DND-41 (cell line): ENCODE data around the gene STPG3.

Experiments used
- ATAC-seq: fragments of 200-7000 bp; cut with Tn5 transposase; 3 replicates; pipeline ENCODE4 v1.9.1; 2021; ENCODE audit warnings: low read depth; ENCODE audit not compliant: insufficient read depth
- DNase-seq: peaks from one replicate; pipeline ENCODE4 v3.0.0-alpha.2; 2020
- H2AFZ ChIP-seq: 2 replicates; pipeline ENCODE4 v1.6.0; 2012; ENCODE audit warnings: low read depth, low read length
- H3K27ac ChIP-seq: 2 replicates; pipeline ENCODE4 v1.5.1; 2012; ENCODE audit warnings: low read length, inconsistent platforms
- H3K27me3 ChIP-seq: fragments of 200-600 bp; sonication (generic); 2 replicates; pipeline ENCODE4 v1.6.0; 2012; ENCODE audit warnings: low read length, mild to moderate bottlenecking, inconsistent platforms; ENCODE audit not compliant: insufficient read depth, poor library complexity
- H3K36me3 ChIP-seq: 2 replicates; pipeline ENCODE4 v1.5.1; 2012; ENCODE audit warnings: low read length, inconsistent platforms; ENCODE audit not compliant: insufficient read depth
- H3K4me1 ChIP-seq: 2 replicates; pipeline ENCODE4 v1.5.1; 2012; ENCODE audit warnings: mild to moderate bottlenecking, low read length; ENCODE audit not compliant: insufficient read depth
- H3K4me2 ChIP-seq: 2 replicates; pipeline ENCODE4 v1.6.0; 2012; ENCODE audit warnings: mild to moderate bottlenecking, moderate library complexity, low read length, inconsistent platforms; ENCODE audit not compliant: insufficient read depth
- H3K4me3 ChIP-seq, 2 experiments: fragments of 200-600 bp in 1 of 2; shearing (Covaris generic) in 1 of 2; 2 replicates each; pipeline ENCODE4 v1.5.1; 2012 to 2016; ENCODE audit warnings: inconsistent platforms in 2 of 2, low read length in 2 of 2, mild to moderate bottlenecking in 2 of 2, low read depth in 1 of 2, moderate library complexity in 1 of 2
- H3K79me2 ChIP-seq: 2 replicates; pipeline ENCODE4 v1.6.0; 2012; ENCODE audit warnings: low read length, inconsistent platforms; ENCODE audit not compliant: insufficient read depth
- H3K9ac ChIP-seq: 2 replicates; pipeline ENCODE4 v1.6.0; 2012; ENCODE audit warnings: low read depth, mild to moderate bottlenecking, inconsistent platforms, low read length, moderate library complexity
- H3K9me3 ChIP-seq: 2 replicates; pipeline ENCODE4 v1.5.1; 2012; ENCODE audit warnings: low read length, moderate library complexity, mild to moderate bottlenecking, inconsistent platforms; ENCODE audit not compliant: insufficient read depth, severe bottlenecking
- H4K20me1 ChIP-seq: 2 replicates; pipeline ENCODE4 v1.6.0; 2012; ENCODE audit warnings: low read length; ENCODE audit not compliant: insufficient read depth
- EZH2 ChIP-seq: IDR thresholded peaks from 3 replicates; pipeline ENCODE4 v1.6.1; 2012; ENCODE audit warnings: borderline replicate concordance, low read depth, mild to moderate bottlenecking, moderate library complexity, low read length, inconsistent platforms; ENCODE audit not compliant: severe bottlenecking
- TF ChIP-seq, protein P1 (sequence below): IDR thresholded peaks from 2 replicates; pipeline ENCODE4 v1.5.1; 2012; ENCODE audit warnings: borderline replicate concordance, low read length, moderate library complexity, mild to moderate bottlenecking; ENCODE audit not compliant: poor library complexity, severe bottlenecking; ENCODE audit errors: extremely low read depth

Gene STPG3

GRCh38 chr9:137244486-137245449 lies 6.3 kb upstream of the STPG3 start:
- Histone ChIP-seq H3K36me3 (peaks cover 25% of the 10 kb centered on the region), H2AFZ (no peak overlapping the region), H3K4me3 (no peak overlapping the region), H3K27ac (no peak overlapping the region), H3K79me2 (peaks cover 21% of the 10 kb centered on the region), H3K4me2 (no peak overlapping the region), H4K20me1 (peaks cover 36% of the 10 kb centered on the region), H3K27me3 (no peaks in the 10 kb centered on the region), H3K4me1 (peaks cover 25% of the 10 kb centered on the region), H3K9ac (no peak overlapping the region), H3K9me3 (no peaks in the 10 kb centered on the region)
- TF ChIP-seq EZH2 = no peak
- TF ChIP-seq, protein P1, sequence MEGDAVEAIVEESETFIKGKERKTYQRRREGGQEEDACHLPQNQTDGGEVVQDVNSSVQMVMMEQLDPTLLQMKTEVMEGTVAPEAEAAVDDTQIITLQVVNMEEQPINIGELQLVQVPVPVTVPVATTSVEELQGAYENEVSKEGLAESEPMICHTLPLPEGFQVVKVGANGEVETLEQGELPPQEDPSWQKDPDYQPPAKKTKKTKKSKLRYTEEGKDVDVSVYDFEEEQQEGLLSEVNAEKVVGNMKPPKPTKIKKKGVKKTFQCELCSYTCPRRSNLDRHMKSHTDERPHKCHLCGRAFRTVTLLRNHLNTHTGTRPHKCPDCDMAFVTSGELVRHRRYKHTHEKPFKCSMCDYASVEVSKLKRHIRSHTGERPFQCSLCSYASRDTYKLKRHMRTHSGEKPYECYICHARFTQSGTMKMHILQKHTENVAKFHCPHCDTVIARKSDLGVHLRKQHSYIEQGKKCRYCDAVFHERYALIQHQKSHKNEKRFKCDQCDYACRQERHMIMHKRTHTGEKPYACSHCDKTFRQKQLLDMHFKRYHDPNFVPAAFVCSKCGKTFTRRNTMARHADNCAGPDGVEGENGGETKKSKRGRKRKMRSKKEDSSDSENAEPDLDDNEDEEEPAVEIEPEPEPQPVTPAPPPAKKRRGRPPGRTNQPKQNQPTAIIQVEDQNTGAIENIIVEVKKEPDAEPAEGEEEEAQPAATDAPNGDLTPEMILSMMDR = no peak
- ATAC-seq = no peak
- no peak for DNase-seq

DNA sequence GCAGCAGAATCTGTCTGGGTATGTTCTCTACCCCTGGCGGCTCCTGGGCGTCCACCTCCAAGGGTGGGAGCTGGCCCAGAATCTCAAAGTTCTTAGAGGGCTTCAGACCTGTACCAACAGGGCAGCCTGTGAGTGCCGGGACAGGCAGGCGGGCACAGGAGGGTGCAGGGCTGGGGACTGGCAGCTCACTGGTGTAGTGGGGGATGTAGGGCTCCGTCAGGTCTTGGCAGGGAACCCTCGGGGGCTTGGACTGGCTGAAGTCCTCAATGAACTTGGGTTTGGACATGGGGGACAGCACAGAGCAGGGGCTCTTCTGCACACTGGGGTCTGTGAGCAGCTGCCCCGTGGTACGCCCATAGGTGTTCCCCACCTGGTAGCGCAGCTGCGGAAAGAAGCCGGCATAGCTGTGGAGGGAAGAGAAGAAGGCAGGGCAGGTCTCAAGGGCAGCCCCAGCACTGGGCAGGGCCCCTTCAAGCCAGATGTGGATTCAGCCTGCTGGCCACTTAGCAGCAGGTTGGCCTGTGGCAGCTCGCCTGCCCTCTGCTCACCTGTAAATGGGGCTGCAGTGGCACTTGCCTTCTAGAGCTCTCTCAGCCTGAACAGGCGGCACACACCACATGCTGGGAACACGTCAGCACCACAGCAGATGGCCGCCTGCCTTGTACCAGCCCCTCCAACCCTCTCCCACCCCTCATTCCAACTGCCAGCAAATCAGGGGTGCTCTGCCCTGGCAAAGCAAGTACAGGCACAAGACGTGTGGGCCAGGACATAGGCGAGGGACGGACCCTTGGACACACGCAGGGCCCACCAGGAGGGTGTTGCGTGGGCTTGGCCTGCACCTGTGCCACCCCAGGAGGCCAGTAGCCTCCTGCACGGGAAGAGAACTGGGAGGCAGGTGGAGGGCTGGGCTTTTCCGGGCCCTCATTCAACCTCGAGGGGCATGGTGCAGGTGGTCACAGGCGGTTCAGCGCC lies 5.3 kb upstream of the STPG3 start:
- H3K4me1 ChIP-seq = peaks cover 18% of the 10 kb centered on the region
- no peak overlapping the region for H3K4me2 ChIP-seq
- no peak for TF ChIP-seq EZH2
- TF ChIP-seq, protein P1 = no peak
- ATAC-seq (no peak), DNase-seq (no peak)
- no peak overlapping the region for H2AFZ ChIP-seq
- no peak overlapping the region for H3K4me3 ChIP-seq
- H3K9me3 ChIP-seq = no peaks in the 10 kb centered on the region
- no peaks in the 10 kb centered on the region for H3K27me3 ChIP-seq
- H3K27ac ChIP-seq = no peak overlapping the region
- H3K79me2 ChIP-seq = peaks cover 16% of the 10 kb centered on the region
- peaks cover 36% of the 10 kb centered on the region for H4K20me1 ChIP-seq
- no peak overlapping the region for H3K9ac ChIP-seq
- peaks cover 25% of the 10 kb centered on the region for H3K36me3 ChIP-seq

DNA sequence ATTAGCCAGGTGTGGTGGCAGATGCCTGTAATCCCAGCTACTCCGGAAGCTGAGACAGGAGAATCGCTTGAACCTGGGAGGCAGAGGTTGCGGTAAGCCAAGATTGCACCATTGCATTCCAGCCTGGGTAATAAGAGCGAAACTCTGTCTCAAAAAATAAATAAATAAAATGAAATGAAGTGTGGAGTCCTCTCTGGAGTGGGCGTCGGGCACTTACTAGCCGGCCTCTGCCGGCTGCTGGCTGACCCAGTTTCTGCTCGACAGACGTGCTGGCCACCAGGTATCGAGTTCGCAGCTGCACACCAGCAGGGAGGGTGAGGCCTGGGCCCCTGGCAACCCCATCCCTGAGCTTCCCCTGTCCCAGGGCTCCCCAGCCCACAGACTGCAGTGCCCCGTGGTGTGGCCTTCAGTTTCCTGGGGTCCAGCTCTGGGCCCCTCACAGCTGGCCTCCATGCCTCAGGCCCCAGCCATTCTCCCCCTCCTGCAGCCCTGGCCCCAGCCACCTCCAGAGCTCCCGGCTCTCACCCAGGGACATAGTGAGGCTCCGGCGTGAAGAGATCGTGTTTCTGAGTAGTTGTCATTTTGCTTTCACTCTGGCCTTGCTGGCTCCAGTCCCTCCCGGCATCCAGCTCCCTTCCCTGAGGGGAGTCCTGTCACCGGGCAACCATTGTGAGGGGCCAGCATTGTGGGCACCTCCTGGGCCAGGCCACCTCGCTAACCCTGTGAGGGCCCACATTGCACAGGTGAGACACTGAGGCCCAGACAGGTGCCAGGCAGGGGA lies 3.8 kb upstream of the STPG3 start:
- no peak overlapping the region for H3K4me2 ChIP-seq
- TF ChIP-seq, protein P1 = no peak
- TF ChIP-seq EZH2 = no peak
- DNase-seq = no peak
- H3K36me3 ChIP-seq = peaks cover 17% of the 10 kb centered on the region
- H4K20me1 ChIP-seq = peaks cover 27% of the 10 kb centered on the region
- H2AFZ ChIP-seq = no peak overlapping the region
- peaks cover 7% of the 10 kb centered on the region for H3K79me2 ChIP-seq
- ATAC-seq = no peak
- H3K27ac ChIP-seq = no peak overlapping the region
- peaks cover 12% of the 10 kb centered on the region for H3K4me1 ChIP-seq
- no peaks in the 10 kb centered on the region for H3K9me3 ChIP-seq
- H3K4me3 ChIP-seq = no peak overlapping the region
- H3K27me3 ChIP-seq = no peaks in the 10 kb centered on the region
- no peak overlapping the region for H3K9ac ChIP-seq
